ENCODE results near the gene IL1RAPL1. TPM values are rescaled to one million over a fixed set of nuclear protein-coding genes. Genes with fewer than 3 reads are reported as not detected.

The IL1RAPL1 gene
- total and polyA plus RNA-seq, 9 of the 15 experiments (the other 6 are each of a cell fraction or from before 2014, with no cell fraction given): 0.04 to 0.07 (median 0.04) TPM; not detected in 6

DNA sequence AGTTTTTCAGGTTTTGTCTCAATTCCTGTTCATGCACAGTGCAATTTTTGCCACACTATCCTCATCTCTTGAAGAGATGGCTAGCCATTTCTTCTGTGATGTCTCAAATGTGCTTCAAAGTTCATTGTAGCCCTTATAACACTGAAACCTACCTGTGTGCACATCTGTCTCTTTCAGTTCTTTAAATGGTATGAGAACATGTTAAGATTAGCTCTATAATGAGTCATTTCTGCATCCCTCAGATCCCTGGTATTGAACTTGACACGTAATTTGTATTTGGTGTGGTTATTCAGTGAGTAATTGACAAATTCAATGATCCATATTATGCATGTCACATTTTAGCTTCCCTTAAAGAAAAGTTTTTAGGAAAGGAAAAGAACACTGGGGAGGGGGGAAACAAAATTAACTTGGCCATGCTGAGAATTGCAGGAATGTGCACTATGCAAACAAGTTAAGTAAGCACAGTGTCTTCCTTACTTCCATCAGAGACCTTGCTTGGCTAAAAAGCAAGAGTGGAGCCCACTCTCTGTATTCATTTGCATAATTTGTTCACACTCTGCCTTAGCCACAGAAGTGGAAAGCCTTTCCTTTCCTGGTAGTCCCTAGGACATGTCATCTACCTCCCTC, 968.3 kb downstream of the IL1RAPL1 start:
- no peaks in the 10 kb centered on the region for H3K36me3 ChIP-seq (ENCODE audit: control insufficient read depth, insufficient read depth, low read length)
- H3K27me3 ChIP-seq (ENCODE audit: control insufficient read depth in 2 of 2, insufficient read depth in 2 of 2, low read length in 2 of 2): no peaks in the 10 kb centered on the region
- 0% methylated on average over 1 of the region's 1 CpG for WGBS (ENCODE audit: insufficient coverage, low coverage, missing lambda C conversion rate)
- no peaks in the 10 kb centered on the region for H3K9me1 ChIP-seq (ENCODE audit: control insufficient read depth, insufficient read depth, low read length)
- H3K79me2 ChIP-seq (ENCODE audit: control insufficient read depth, insufficient read depth, low read length): no peaks in the 10 kb centered on the region
- no peak overlapping the region for H3K9ac ChIP-seq (ENCODE audit: insufficient read depth in 1 of 2, low read depth in 2 of 2, low read length in 2 of 2)
- CTCF ChIA-PET (ENCODE audit: low intra/inter-chr PET ratio): no interaction called here
- BruUV-seq (replicated peaks): no TSS peak
- no peak overlapping the region for H3K27ac ChIP-seq (ENCODE audit: extremely low read depth, low read depth, low read length)
- no peaks in the 10 kb centered on the region for H4K20me1 ChIP-seq (replicated peaks; ENCODE audit: control insufficient read depth, insufficient read depth, low read length)
- POLR2A ChIA-PET: no interaction called here
- FAIRE-seq (no peak), ATAC-seq (no peak), DNase-seq (ENCODE audit: extremely low read depth in 1 of 4, low spot score in 3 of 4) (no peak)
- H3K4me1 ChIP-seq (replicated peaks in 1 of 2; ENCODE audit: control insufficient read depth in 2 of 2, insufficient read depth in 2 of 2, low read length in 2 of 2): no peaks in the 10 kb centered on the region
- TF ChIP-seq YY1 (IDR thresholded peaks at IDR 0.05; ENCODE audit: borderline replicate concordance in 1 of 3, control insufficient read depth in 1 of 3, extremely low read depth in 1 of 3, insufficient read depth in 3 of 3, insufficient read length in 1 of 3, insufficient replicate concordance in 2 of 3, low read depth in 1 of 3, low read length in 2 of 3) (peak in 1 of 3 experiments; percentile 5), BRF1 (IDR thresholded peaks at IDR 0.05; ENCODE audit: borderline replicate concordance, extremely low read depth, insufficient read length) (no peak)
- H2AFZ ChIP-seq (ENCODE audit: low read depth, low read length): no peak overlapping the region
- no peak overlapping the region for H3K4me3 ChIP-seq
- intact Hi-C loops (cut with micrococcal nuclease): no loop called here
- H3K4me2 ChIP-seq (ENCODE audit: insufficient read depth, low read length): no peak overlapping the region
- no peaks in the 10 kb centered on the region for H3K9me3 ChIP-seq (replicated peaks; ENCODE audit: control insufficient read depth, insufficient read depth, low read depth, low read length)
- in situ Hi-C loops (cut with MboI): no loop called here

DNA sequence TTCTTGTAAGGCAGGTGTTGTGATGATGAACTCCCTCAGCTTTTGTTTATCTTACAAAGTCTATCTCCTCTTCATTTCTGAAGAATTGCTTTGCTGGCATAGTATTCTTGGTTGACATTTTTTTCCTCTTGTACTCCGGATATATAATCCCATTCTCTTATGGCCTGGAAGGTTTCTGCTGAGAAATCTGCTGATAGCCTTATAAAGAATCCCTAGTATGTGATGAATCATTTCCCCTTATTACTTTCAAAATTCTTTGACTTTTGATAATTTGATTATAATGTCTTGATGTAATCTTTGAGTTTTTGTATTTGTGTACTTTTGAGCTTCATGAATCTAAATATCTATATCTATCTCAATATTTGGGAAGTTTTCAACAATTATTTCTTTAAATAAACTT, 972.8 kb downstream of the IL1RAPL1 start:
- no peaks in the 10 kb centered on the region for H3K27me3 ChIP-seq (ENCODE audit: control insufficient read depth in 2 of 2, insufficient read depth in 2 of 2, low read length in 2 of 2)
- ChIA-PET CTCF (ENCODE audit: low intra/inter-chr PET ratio) (no interaction called here), POLR2A (no interaction called here)
- no peak for ATAC-seq
- no peaks in the 10 kb centered on the region for H3K4me1 ChIP-seq (replicated peaks in 1 of 2; ENCODE audit: control insufficient read depth in 2 of 2, insufficient read depth in 2 of 2, low read length in 2 of 2)
- intact Hi-C loops (cut with micrococcal nuclease) (no loop called here), in situ Hi-C loops (cut with MboI) (no loop called here)
- no peak overlapping the region for H3K27ac ChIP-seq (ENCODE audit: extremely low read depth, low read depth, low read length)
- H3K9me3 ChIP-seq (replicated peaks; ENCODE audit: control insufficient read depth, insufficient read depth, low read depth, low read length): no peaks in the 10 kb centered on the region
- H3K9ac ChIP-seq (ENCODE audit: insufficient read depth in 1 of 2, low read depth in 2 of 2, low read length in 2 of 2): no peak overlapping the region
- H3K79me2 ChIP-seq (ENCODE audit: control insufficient read depth, insufficient read depth, low read length): no peaks in the 10 kb centered on the region
- H4K20me1 ChIP-seq (replicated peaks; ENCODE audit: control insufficient read depth, insufficient read depth, low read length): no peaks in the 10 kb centered on the region
- H3K9me1 ChIP-seq (ENCODE audit: control insufficient read depth, insufficient read depth, low read length): no peaks in the 10 kb centered on the region
- no peak for FAIRE-seq
- WGBS (ENCODE audit: insufficient coverage, low coverage, missing lambda C conversion rate): no CpG with 5 or more reads among the region's 1 CpG
- no peak overlapping the region for H3K4me2 ChIP-seq (ENCODE audit: insufficient read depth, low read length)
- TF ChIP-seq, protein P1, sequence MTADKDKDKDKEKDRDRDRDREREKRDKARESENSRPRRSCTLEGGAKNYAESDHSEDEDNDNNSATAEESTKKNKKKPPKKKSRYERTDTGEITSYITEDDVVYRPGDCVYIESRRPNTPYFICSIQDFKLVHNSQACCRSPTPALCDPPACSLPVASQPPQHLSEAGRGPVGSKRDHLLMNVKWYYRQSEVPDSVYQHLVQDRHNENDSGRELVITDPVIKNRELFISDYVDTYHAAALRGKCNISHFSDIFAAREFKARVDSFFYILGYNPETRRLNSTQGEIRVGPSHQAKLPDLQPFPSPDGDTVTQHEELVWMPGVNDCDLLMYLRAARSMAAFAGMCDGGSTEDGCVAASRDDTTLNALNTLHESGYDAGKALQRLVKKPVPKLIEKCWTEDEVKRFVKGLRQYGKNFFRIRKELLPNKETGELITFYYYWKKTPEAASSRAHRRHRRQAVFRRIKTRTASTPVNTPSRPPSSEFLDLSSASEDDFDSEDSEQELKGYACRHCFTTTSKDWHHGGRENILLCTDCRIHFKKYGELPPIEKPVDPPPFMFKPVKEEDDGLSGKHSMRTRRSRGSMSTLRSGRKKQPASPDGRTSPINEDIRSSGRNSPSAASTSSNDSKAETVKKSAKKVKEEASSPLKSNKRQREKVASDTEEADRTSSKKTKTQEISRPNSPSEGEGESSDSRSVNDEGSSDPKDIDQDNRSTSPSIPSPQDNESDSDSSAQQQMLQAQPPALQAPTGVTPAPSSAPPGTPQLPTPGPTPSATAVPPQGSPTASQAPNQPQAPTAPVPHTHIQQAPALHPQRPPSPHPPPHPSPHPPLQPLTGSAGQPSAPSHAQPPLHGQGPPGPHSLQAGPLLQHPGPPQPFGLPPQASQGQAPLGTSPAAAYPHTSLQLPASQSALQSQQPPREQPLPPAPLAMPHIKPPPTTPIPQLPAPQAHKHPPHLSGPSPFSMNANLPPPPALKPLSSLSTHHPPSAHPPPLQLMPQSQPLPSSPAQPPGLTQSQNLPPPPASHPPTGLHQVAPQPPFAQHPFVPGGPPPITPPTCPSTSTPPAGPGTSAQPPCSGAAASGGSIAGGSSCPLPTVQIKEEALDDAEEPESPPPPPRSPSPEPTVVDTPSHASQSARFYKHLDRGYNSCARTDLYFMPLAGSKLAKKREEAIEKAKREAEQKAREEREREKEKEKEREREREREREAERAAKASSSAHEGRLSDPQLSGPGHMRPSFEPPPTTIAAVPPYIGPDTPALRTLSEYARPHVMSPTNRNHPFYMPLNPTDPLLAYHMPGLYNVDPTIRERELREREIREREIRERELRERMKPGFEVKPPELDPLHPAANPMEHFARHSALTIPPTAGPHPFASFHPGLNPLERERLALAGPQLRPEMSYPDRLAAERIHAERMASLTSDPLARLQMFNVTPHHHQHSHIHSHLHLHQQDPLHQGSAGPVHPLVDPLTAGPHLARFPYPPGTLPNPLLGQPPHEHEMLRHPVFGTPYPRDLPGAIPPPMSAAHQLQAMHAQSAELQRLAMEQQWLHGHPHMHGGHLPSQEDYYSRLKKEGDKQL (CRISPR knock-in tag; IDR thresholded peaks at IDR 0.05; ENCODE audit: borderline replicate concordance): no peak
- H2AFZ ChIP-seq (ENCODE audit: low read depth, low read length): no peak overlapping the region
- no peaks in the 10 kb centered on the region for H3K36me3 ChIP-seq (ENCODE audit: control insufficient read depth, insufficient read depth, low read length)
- no peak overlapping the region for H3K4me3 ChIP-seq
- DNase-seq (ENCODE audit: extremely low read depth in 1 of 4, low spot score in 3 of 4): no peak
- no TSS peak for BruUV-seq (replicated peaks)

All from K562 (cell line).